Panc1 (cell line): ENCODE results near the gene S100A10. TPM values are rescaled to one million over a fixed set of nuclear protein-coding genes. Genes with fewer than 3 reads are reported as not detected.

Experiments used
- ATAC-seq: fragments of 200-7000 bp; cut with Tn5 transposase; 2 replicates; pipeline ENCODE4 v1.9.1; 2020; ENCODE audit warnings: mild to moderate bottlenecking, moderate library complexity
- BruUV-seq: library from RNA; stranded (reverse); fragments of 400-500 nt; replicated peaks from 2 replicates; lab custom pipeline; 2021; lab: Mats Ljungman, UMichigan
- CTCF ChIA-PET: fragments of 300-600 bp; sonication (Branson Sonifier 250); formaldehyde crosslinking; loops from one replicate; lab custom pipeline; 2022; ENCODE audit warnings: antibody characterized with exemption; lab: Charles Lee
- POLR2A ChIA-PET: fragments of 300-600 bp; sonication (Branson Sonifier 250); formaldehyde crosslinking; loops from one replicate; lab custom pipeline; 2022; ENCODE audit warnings: antibody characterized with exemption; lab: Charles Lee
- DNase-seq: peaks from one replicate; pipeline ENCODE4 v3.0.0-alpha.2; 2010; ENCODE audit warnings: low read depth, low spot score
- H3K27ac ChIP-seq: 2 replicates; pipeline ENCODE4 v1.5.1; 2011; ENCODE audit warnings: mild to moderate bottlenecking, low read length, inconsistent platforms
- H3K27me3 ChIP-seq: fragments of 200-500 bp; sonication (Bioruptor generic); 2 replicates; pipeline ENCODE4 v1.6.0; 2014; ENCODE audit warnings: low read length, inconsistent platforms; ENCODE audit not compliant: control insufficient read depth, insufficient read depth
- H3K36me3 ChIP-seq: fragments of 200-500 bp; sonication (Bioruptor generic); 2 replicates; pipeline ENCODE4 v1.5.1; 2014; ENCODE audit warnings: inconsistent platforms, mild to moderate bottlenecking, low read length, moderate library complexity; ENCODE audit not compliant: control insufficient read depth, insufficient read depth
- H3K4me1 ChIP-seq: 2 replicates; pipeline ENCODE4 v1.5.1; 2011; ENCODE audit warnings: inconsistent platforms, mild to moderate bottlenecking, low read length, moderate library complexity; ENCODE audit not compliant: control insufficient read depth, insufficient read depth
- H3K4me3 ChIP-seq, 2 experiments: 2 replicates each; pipeline ENCODE4 v1.5.1; 2011 to 2012; ENCODE audit warnings: low read depth in 2 of 2, low read length in 2 of 2, mild to moderate bottlenecking in 2 of 2, inconsistent platforms in 1 of 2, moderate library complexity in 1 of 2
- H3K9me3 ChIP-seq: fragments of 200-500 bp; sonication (Bioruptor generic); 2 replicates; pipeline ENCODE4 v1.5.1; 2014; ENCODE audit warnings: low read depth, mild to moderate bottlenecking, inconsistent platforms, low read length, moderate library complexity; ENCODE audit not compliant: control insufficient read depth, insufficient read depth
- POLR2AphosphoS5 ChIP-seq: IDR thresholded peaks from 2 replicates; pipeline ENCODE4 v1.6.1; 2012; ENCODE audit warnings: mild to moderate bottlenecking, low read depth, low read length, moderate library complexity
- SIN3A ChIP-seq: IDR thresholded peaks from 2 replicates; pipeline ENCODE4 v1.6.1; 2012; ENCODE audit warnings: low read depth, mild to moderate bottlenecking, low read length, moderate library complexity, borderline replicate concordance; ENCODE audit not compliant: insufficient read depth
- TCF7L2 ChIP-seq: IDR thresholded peaks from 2 replicates; pipeline ENCODE4 v1.6.1; 2011; ENCODE audit warnings: mild to moderate bottlenecking, low read depth, low read length, inconsistent platforms
- in situ Hi-C: cut with HindIII; loops from 2 replicates; pipeline ENCODE4 v1.10.0; 2016; ENCODE audit warnings: low sequenced_read_pairs, low pct_unique_long_range_greater_than_20kb
- intact Hi-C: fragments of 100-400 bp; cut with micrococcal nuclease; formaldehyde crosslinking; loops from one replicate; pipeline ENCODE4 v1.10.0; 2022; ENCODE audit not compliant: unreplicated experiment
- total RNA-seq: library from RNA; stranded (reverse); gene quantifications from one replicate; pipeline ENCODE4 v1.2.1, GENCODE V29; 2021; ENCODE audit not compliant: unreplicated experiment
- TF ChIP-seq, protein P1 (sequence below), 2 experiments: IDR thresholded peaks; 2 replicates each; pipeline ENCODE4 v1.6.1; 2011 to 2012; ENCODE audit warnings: low read depth in 2 of 2, control low read depth in 1 of 2, low read length in 1 of 2, mild to moderate bottlenecking in 1 of 2, moderate library complexity in 1 of 2; ENCODE audit not compliant: insufficient read depth in 1 of 2
- TF ChIP-seq, protein P2 (sequence below): fragments of 450-650 bp; IDR thresholded peaks from 2 replicates; pipeline ENCODE4 v1.5.1; 2017; ENCODE audit warnings: mild to moderate bottlenecking

Gene S100A10
- total RNA-seq, 1 experiment from 2014 or later = 1,621 TPM

GRCh38 chr1:151990856-151991198 lies 2.8 kb downstream of the S100A10 start:
- peaks cover 18% of the 10 kb centered on the region; the same call in 1 of the 2 replicates for H3K36me3 ChIP-seq
- H3K27ac ChIP-seq = peak overlapping the region; percentile 99
- H3K27me3 ChIP-seq = no peaks in the 10 kb centered on the region
- peaks cover 61% of the 10 kb centered on the region for H3K4me1 ChIP-seq
- H3K4me3 ChIP-seq = peak overlapping the region; percentile 67 to 83
- POLR2A ChIA-PET = no interaction called here
- ATAC-seq (no peak), DNase-seq (no peak)
- no TSS peak for BruUV-seq
- in situ Hi-C loops = no loop called here
- intact Hi-C loops = no loop called here
- CTCF ChIA-PET = no interaction called here
- H3K9me3 ChIP-seq = no peaks in the 10 kb centered on the region
- TF ChIP-seq, protein P1, sequence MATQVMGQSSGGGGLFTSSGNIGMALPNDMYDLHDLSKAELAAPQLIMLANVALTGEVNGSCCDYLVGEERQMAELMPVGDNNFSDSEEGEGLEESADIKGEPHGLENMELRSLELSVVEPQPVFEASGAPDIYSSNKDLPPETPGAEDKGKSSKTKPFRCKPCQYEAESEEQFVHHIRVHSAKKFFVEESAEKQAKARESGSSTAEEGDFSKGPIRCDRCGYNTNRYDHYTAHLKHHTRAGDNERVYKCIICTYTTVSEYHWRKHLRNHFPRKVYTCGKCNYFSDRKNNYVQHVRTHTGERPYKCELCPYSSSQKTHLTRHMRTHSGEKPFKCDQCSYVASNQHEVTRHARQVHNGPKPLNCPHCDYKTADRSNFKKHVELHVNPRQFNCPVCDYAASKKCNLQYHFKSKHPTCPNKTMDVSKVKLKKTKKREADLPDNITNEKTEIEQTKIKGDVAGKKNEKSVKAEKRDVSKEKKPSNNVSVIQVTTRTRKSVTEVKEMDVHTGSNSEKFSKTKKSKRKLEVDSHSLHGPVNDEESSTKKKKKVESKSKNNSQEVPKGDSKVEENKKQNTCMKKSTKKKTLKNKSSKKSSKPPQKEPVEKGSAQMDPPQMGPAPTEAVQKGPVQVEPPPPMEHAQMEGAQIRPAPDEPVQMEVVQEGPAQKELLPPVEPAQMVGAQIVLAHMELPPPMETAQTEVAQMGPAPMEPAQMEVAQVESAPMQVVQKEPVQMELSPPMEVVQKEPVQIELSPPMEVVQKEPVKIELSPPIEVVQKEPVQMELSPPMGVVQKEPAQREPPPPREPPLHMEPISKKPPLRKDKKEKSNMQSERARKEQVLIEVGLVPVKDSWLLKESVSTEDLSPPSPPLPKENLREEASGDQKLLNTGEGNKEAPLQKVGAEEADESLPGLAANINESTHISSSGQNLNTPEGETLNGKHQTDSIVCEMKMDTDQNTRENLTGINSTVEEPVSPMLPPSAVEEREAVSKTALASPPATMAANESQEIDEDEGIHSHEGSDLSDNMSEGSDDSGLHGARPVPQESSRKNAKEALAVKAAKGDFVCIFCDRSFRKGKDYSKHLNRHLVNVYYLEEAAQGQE (IDR thresholded peaks at IDR 0.05; ENCODE audit: insufficient read depth in 1 of 2, low read depth in 2 of 2, low read length in 1 of 2) = no peak
- TF ChIP-seq, protein P2, sequence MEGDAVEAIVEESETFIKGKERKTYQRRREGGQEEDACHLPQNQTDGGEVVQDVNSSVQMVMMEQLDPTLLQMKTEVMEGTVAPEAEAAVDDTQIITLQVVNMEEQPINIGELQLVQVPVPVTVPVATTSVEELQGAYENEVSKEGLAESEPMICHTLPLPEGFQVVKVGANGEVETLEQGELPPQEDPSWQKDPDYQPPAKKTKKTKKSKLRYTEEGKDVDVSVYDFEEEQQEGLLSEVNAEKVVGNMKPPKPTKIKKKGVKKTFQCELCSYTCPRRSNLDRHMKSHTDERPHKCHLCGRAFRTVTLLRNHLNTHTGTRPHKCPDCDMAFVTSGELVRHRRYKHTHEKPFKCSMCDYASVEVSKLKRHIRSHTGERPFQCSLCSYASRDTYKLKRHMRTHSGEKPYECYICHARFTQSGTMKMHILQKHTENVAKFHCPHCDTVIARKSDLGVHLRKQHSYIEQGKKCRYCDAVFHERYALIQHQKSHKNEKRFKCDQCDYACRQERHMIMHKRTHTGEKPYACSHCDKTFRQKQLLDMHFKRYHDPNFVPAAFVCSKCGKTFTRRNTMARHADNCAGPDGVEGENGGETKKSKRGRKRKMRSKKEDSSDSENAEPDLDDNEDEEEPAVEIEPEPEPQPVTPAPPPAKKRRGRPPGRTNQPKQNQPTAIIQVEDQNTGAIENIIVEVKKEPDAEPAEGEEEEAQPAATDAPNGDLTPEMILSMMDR = no peak
- TF ChIP-seq POLR2AphosphoS5 (no peak), SIN3A (no peak), TCF7L2 (no peak)

GRCh38 chr1:151990058-151990855 lies 3.4 kb downstream of the S100A10 start:
- no peak for DNase-seq
- ChIA-PET POLR2A (interaction anchor here (0.6 kb wide), 2 partner anchors 54 to 170 kb away, joined by 3 read pairs; no protein-coding TSS in a partner anchor), CTCF (interaction anchor here (0.9 kb wide), 1 partner anchor 81 kb away, joined by 5 read pairs; no protein-coding TSS in a partner anchor)
- no peak for ATAC-seq
- Histone ChIP-seq H3K4me1 (peaks cover 61% of the 10 kb centered on the region), H3K9me3 (no peaks in the 10 kb centered on the region), H3K27ac (peak overlapping the region; percentile 99), H3K4me3 (peak overlapping the region; percentile 67 to 83), H3K27me3 (no peaks in the 10 kb centered on the region), H3K36me3 (peaks cover 23% of the 10 kb centered on the region; the same call in 1 of the 2 replicates)
- intact Hi-C loops (no loop called here), in situ Hi-C loops (no loop called here)
- BruUV-seq = no TSS peak
- TF ChIP-seq TCF7L2 = no peak
- TF ChIP-seq POLR2AphosphoS5 = 0 out of 2 replicates have a peak, but pooled peaks have one; percentile 6
